GM23338 (cell line): ENCODE measurements around the gene MARK2. TPM values are rescaled to one million over a fixed set of nuclear protein-coding genes. Genes with fewer than 3 reads are reported as not detected.

ENCODE experiments used
- ATAC-seq: fragments of 200-7000 bp; cut with Tn5 transposase; 3 replicates; pipeline ENCODE4 v1.9.1; 2020
- DNase-seq: peaks from one replicate; pipeline ENCODE4 v3.0.0-alpha.2; 2015; ENCODE audit warnings: low spot score
- H2AFZ ChIP-seq: fragments of 200-600 bp; sonication (generic); 2 replicates; pipeline ENCODE4 v1.8.0; 2016; ENCODE audit warnings: antibody characterized with exemption, mild to moderate bottlenecking, moderate library complexity
- H3F3A ChIP-seq: fragments of 200-600 bp; sonication (generic); replicated peaks from 2 replicates; pipeline ENCODE4 v1.8.0; 2017; ENCODE audit warnings: antibody characterized with exemption, mixed run types, low read depth
- H3K27ac ChIP-seq: fragments of 200-600 bp; sonication (generic); 2 replicates; pipeline ENCODE4 v1.6.1; 2016; ENCODE audit warnings: low read depth
- H3K27me3 ChIP-seq: fragments of 200-600 bp; sonication (generic); 2 replicates; pipeline ENCODE4 v1.8.0; 2016; ENCODE audit warnings: mild to moderate bottlenecking, mixed run types, moderate library complexity; ENCODE audit not compliant: insufficient read depth
- H3K36me3 ChIP-seq: fragments of 200-600 bp; sonication (generic); 2 replicates; pipeline ENCODE4 v1.8.0; 2016; ENCODE audit warnings: mild to moderate bottlenecking; ENCODE audit not compliant: insufficient read depth
- H3K4me1 ChIP-seq: fragments of 200-600 bp; sonication (generic); 2 replicates; pipeline ENCODE4 v1.8.0; 2016; ENCODE audit warnings: mild to moderate bottlenecking, moderate library complexity; ENCODE audit not compliant: insufficient read depth
- H3K4me2 ChIP-seq: fragments of 200-600 bp; sonication (generic); 2 replicates; pipeline ENCODE4 v1.7.1; 2017; ENCODE audit warnings: mixed run types
- H3K4me3 ChIP-seq: fragments of 200-600 bp; sonication (generic); 2 replicates; pipeline ENCODE4 v1.6.1; 2016; ENCODE audit warnings: mixed run types
- H3K79me2 ChIP-seq: fragments of 200-600 bp; sonication (generic); replicated peaks from 2 replicates; pipeline ENCODE4 v1.8.0; 2017; ENCODE audit warnings: mild to moderate bottlenecking; ENCODE audit not compliant: insufficient read depth
- H3K9me2 ChIP-seq: fragments of 200-600 bp; sonication (generic); 2 replicates; pipeline ENCODE4 v1.8.0; 2017; ENCODE audit not compliant: insufficient read depth
- H4K20me1 ChIP-seq: fragments of 200-600 bp; sonication (generic); replicated peaks from 2 replicates; pipeline ENCODE4 v1.8.0; 2017; ENCODE audit warnings: mild to moderate bottlenecking; ENCODE audit not compliant: insufficient read depth
- H3K27ac Mint-ChIP-seq: 2 replicates; pipeline ENCODE4 v1.8.0; 2020; ENCODE audit warnings: inconsistent platforms, mild to moderate bottlenecking, moderate library complexity, mixed read lengths
- H3K27me3 Mint-ChIP-seq: 3 replicates; pipeline ENCODE4 v1.8.0; 2022; ENCODE audit warnings: low read depth, mild to moderate bottlenecking, moderate library complexity, mixed read lengths, inconsistent platforms; ENCODE audit not compliant: insufficient read depth, poor library complexity
- H3K36me3 Mint-ChIP-seq: 3 replicates; pipeline ENCODE4 v1.8.0; 2021; ENCODE audit warnings: low read depth, mild to moderate bottlenecking, inconsistent platforms, moderate library complexity, mixed read lengths
- H3K4me1 Mint-ChIP-seq: 3 replicates; pipeline ENCODE4 v1.8.0; 2020; ENCODE audit warnings: mild to moderate bottlenecking, inconsistent platforms, mixed read lengths
- H3K4me3 Mint-ChIP-seq: 3 replicates; pipeline ENCODE4 v1.8.0; 2021; ENCODE audit warnings: moderate library complexity, mild to moderate bottlenecking, inconsistent platforms, mixed read lengths
- H3K9me3 Mint-ChIP-seq: 3 replicates; pipeline ENCODE4 v1.8.0; 2020; ENCODE audit warnings: moderate library complexity, mild to moderate bottlenecking, inconsistent platforms, mixed read lengths
- CREB1 ChIP-seq: fragments of 250-450 bp; sonication (Bioruptor Pico); IDR thresholded peaks from 2 replicates; pipeline ENCODE4 v1.5.0; 2020; ENCODE audit warnings: low read depth, mild to moderate bottlenecking, moderate library complexity
- CTCF ChIP-seq, 2 experiments: fragments of 200-600 bp in 1 of 2; sonication (generic) in 1 of 2; conservative IDR thresholded peaks; 2 replicates each; pipeline versions ENCODE4 v1.5.1 to v1.6.1; 2016 to 2017; ENCODE audit warnings: antibody characterized with exemption in 2 of 2, low read depth in 2 of 2, mild to moderate bottlenecking in 2 of 2, moderate library complexity in 1 of 2
- ETS1 ChIP-seq: IDR thresholded peaks from 2 replicates; pipeline ENCODE4 v1.6.1; 2016; ENCODE audit warnings: antibody characterized with exemption
- EZH2 ChIP-seq: fragments of 200-600 bp; sonication (generic); IDR thresholded peaks from one replicate; pipeline ENCODE4 v1.8.0; 2017; ENCODE audit warnings: antibody characterized with exemption, mild to moderate bottlenecking, low read depth; ENCODE audit not compliant: unreplicated experiment
- EZH2phosphoT487 ChIP-seq: fragments of 200-600 bp; sonication (generic); IDR thresholded peaks from one replicate; pipeline ENCODE4 v1.8.1; 2018; ENCODE audit warnings: antibody characterized with exemption; ENCODE audit not compliant: unreplicated experiment
- NANOG ChIP-seq: IDR thresholded peaks from 2 replicates; pipeline ENCODE4 v1.6.1; 2016; ENCODE audit warnings: antibody characterized with exemption, borderline replicate concordance
- POLR2AphosphoS5 ChIP-seq: IDR thresholded peaks from 2 replicates; pipeline ENCODE4 v1.6.1; 2016; ENCODE audit warnings: antibody characterized with exemption, low read depth
- ZNF114 ChIP-seq: fragments of 250-450 bp; sonication (Bioruptor Pico); IDR thresholded peaks from 2 replicates; pipeline ENCODE4 v1.5.0; 2020; ENCODE audit warnings: mild to moderate bottlenecking, moderate library complexity
- polyA plus RNA-seq: library from polyadenylated mRNA; unstranded; fragments of >200 nt; fragmentation: Nextera tagmentation; extraction: Ambion mirVana; gene quantifications from 2 replicates; pipeline ENCODE4 v1.2.1, GENCODE V29; 2016
- total RNA-seq: library from RNA; depleted of rRNA; stranded (reverse); fragments of >200 nt; shearing (Covaris generic); gene quantifications from 2 replicates; pipeline ENCODE4 v1.2.3, GENCODE V29; 2014

The MARK2 gene
- total and polyA plus RNA-seq, 2 experiments from 2014 or later = 18.7 to 42.6 TPM

GRCh38 chr11:63873311-63873710 is 34.4 kb downstream of the MARK2 start (continued):
- TF ChIP-seq ETS1 (no peak), NANOG (no peak), POLR2AphosphoS5 (no peak), ZNF114 (no peak), CREB1 (CRISPR knock-in tag) (no peak), EZH2 (no peak), CTCF (conservative IDR thresholded peaks at IDR 0.05; ENCODE audit: low read depth in 2 of 2) (no peak), EZH2phosphoT487 (no peak)

GRCh38 chr11:63874511-63874910 is 35.6 kb downstream of the MARK2 start:
- Histone ChIP-seq H3K4me1 (peaks cover 15% of the 10 kb centered on the region), H4K20me1 (peaks cover 53% of the 10 kb centered on the region)
- 0 out of 3 replicates have a peak, but pooled peaks cover 4% of the 10 kb centered on the region for H3K36me3 Mint-ChIP-seq

More at GRCh38 chr11:63874511-63874910, 35.6 kb downstream of the MARK2 start:
- no peak overlapping the region for H3K27ac Mint-ChIP-seq
- Histone ChIP-seq H3K27ac (no peak overlapping the region), H3K27me3 (no peaks in the 10 kb centered on the region), H3K4me2 (no peak overlapping the region), H3K36me3 (peaks cover 4% of the 10 kb centered on the region; the same call in 1 of the 2 replicates), H3K9me2 (no peaks in the 10 kb centered on the region), H3K4me3 (no peak overlapping the region), H3F3A (peaks cover 9% of the 10 kb centered on the region; the same call in 1 of the 2 replicates), H2AFZ (no peak overlapping the region), H3K79me2 (peaks cover 91% of the 10 kb centered on the region)
- no peaks in the 10 kb centered on the region for H3K9me3 Mint-ChIP-seq
- peaks cover 8% of the 10 kb centered on the region for H3K27me3 Mint-ChIP-seq
- ATAC-seq (no peak), DNase-seq (no peak)
- H3K4me3 Mint-ChIP-seq = no peak overlapping the region
- peaks cover 55% of the 10 kb centered on the region for H3K4me1 Mint-ChIP-seq
- TF ChIP-seq CTCF (conservative IDR thresholded peaks at IDR 0.05; ENCODE audit: low read depth in 2 of 2) = no peak
- TF ChIP-seq EZH2phosphoT487 = no peak
